SJCRH30 (cell line): ENCODE data around the gene PCK1. TPM values are rescaled to one million over a fixed set of nuclear protein-coding genes. Genes with fewer than 3 reads are reported as not detected.

Experiments used
- DNase-seq, 2 experiments: peaks; one replicate each; pipeline ENCODE4 v3.0.0-alpha.2; 2015 to 2020
- H3K27ac ChIP-seq: fragments of 250-450 bp; sonication (Bioruptor Pico); 2 replicates; pipeline ENCODE4 v1.5.1; 2020; ENCODE audit warnings: mild to moderate bottlenecking, moderate library complexity
- H3K27me3 ChIP-seq: fragments of 250-450 bp; sonication (Bioruptor Pico); 2 replicates; pipeline ENCODE4 v1.5.1; 2020; ENCODE audit warnings: mild to moderate bottlenecking, moderate library complexity
- H3K36me3 ChIP-seq: fragments of 250-450 bp; sonication (Bioruptor Pico); 2 replicates; pipeline ENCODE4 v1.5.1; 2020; ENCODE audit warnings: mild to moderate bottlenecking, moderate library complexity
- H3K4me1 ChIP-seq: fragments of 250-450 bp; sonication (Bioruptor Pico); 2 replicates; pipeline ENCODE4 v1.5.1; 2020; ENCODE audit warnings: mild to moderate bottlenecking, moderate library complexity
- H3K4me3 ChIP-seq: fragments of 250-450 bp; sonication (Bioruptor Pico); 2 replicates; pipeline ENCODE4 v1.5.1; 2020; ENCODE audit warnings: mild to moderate bottlenecking, moderate library complexity
- H3K9me3 ChIP-seq: fragments of 250-450 bp; sonication (Bioruptor Pico); replicated peaks from 2 replicates; pipeline ENCODE4 v1.5.1; 2020; ENCODE audit warnings: mild to moderate bottlenecking, moderate library complexity
- total RNA-seq: library from RNA; depleted of rRNA; stranded (reverse); fragments of >200 nt; shearing (Covaris generic); gene quantifications from 2 replicates; pipeline ENCODE4 v1.2.3, GENCODE V29; 2014

Gene PCK1
- total RNA-seq, 1 experiment from 2014 or later = not detected

DNA sequence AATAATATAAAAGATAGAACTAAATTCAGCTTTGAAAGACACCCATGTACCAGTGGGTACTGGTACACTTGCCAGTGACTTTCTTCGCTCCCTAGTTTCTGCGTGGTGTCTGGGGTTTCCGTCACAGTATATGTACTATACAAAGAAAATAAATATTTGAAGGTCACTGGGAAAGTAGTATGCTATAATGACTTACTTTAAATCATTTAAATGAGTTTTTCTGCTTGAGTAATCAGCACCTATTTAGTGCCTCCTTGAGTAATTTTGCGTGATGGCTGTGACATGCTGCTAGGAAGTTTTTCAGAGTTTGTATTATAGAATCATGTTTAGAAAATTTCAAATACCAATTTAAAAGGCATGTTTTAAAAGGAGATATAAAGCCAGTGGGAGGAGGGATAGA is 32.8 kb upstream of the PCK1 start:
- H3K27ac ChIP-seq = no peak overlapping the region
- H3K4me1 ChIP-seq = no peaks in the 10 kb centered on the region
- peaks cover 7% of the 10 kb centered on the region for H3K27me3 ChIP-seq
- H3K9me3 ChIP-seq = peaks cover 7% of the 10 kb centered on the region; the same call in 1 of the 2 replicates
- no peak for DNase-seq
- no peak overlapping the region for H3K4me3 ChIP-seq
- no peaks in the 10 kb centered on the region for H3K36me3 ChIP-seq

DNA sequence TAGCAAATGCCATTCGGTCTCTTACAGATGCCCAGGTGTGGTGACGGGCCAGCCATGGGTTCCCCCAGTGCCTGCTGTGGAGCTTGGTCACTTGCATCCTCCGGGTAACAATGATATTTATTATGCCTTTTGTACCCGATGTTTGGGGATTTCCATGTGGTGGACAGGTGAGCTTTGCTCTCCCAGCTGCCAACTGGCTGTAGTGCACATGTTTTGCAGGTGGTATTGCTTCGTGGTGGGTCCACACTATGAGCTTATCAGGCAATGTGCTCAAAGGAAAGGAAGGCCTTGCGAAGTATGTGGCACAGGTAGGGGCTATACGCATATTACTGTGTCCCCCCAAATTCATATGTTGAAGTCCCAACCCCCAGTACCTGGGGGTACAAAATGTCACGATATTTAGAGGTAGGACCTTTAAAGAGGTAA is 31.7 kb upstream of the PCK1 start:
- no peak for DNase-seq
- H3K4me1 ChIP-seq = no peaks in the 10 kb centered on the region
- peaks cover 7% of the 10 kb centered on the region for H3K27me3 ChIP-seq

DNA sequence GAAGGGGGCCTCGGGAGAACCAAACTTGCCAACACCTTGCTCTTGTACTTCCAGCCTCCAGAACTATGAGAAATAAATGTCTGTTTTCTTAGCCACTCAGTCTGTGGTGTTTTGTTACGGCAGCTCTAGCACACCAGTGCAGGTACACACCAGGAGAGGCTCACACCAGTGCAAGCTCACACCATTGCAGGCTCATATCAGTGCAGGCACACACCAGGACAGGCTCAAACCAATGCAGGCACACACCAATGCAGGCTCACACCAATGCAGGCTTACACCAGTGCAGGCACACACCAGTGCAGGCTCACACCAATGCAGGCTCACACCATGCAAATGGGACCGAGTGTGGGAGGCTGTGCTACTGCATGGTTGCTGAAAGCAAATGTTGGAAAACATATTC is 31.1 kb upstream of the PCK1 start:
- no peak overlapping the region for H3K4me3 ChIP-seq
- no peak for DNase-seq
- H3K36me3 ChIP-seq = no peaks in the 10 kb centered on the region
- H3K27ac ChIP-seq = no peak overlapping the region
- H3K4me1 ChIP-seq = no peaks in the 10 kb centered on the region
- peaks cover 7% of the 10 kb centered on the region; the same call in 1 of the 2 replicates for H3K9me3 ChIP-seq
- H3K27me3 ChIP-seq = peaks cover 8% of the 10 kb centered on the region

More for the DNA sequence above, 31.7 kb upstream of the PCK1 start:
- H3K4me3 ChIP-seq = no peak overlapping the region
- H3K36me3 ChIP-seq = no peaks in the 10 kb centered on the region
- peaks cover 7% of the 10 kb centered on the region; the same call in 1 of the 2 replicates for H3K9me3 ChIP-seq
- no peak overlapping the region for H3K27ac ChIP-seq

DNA sequence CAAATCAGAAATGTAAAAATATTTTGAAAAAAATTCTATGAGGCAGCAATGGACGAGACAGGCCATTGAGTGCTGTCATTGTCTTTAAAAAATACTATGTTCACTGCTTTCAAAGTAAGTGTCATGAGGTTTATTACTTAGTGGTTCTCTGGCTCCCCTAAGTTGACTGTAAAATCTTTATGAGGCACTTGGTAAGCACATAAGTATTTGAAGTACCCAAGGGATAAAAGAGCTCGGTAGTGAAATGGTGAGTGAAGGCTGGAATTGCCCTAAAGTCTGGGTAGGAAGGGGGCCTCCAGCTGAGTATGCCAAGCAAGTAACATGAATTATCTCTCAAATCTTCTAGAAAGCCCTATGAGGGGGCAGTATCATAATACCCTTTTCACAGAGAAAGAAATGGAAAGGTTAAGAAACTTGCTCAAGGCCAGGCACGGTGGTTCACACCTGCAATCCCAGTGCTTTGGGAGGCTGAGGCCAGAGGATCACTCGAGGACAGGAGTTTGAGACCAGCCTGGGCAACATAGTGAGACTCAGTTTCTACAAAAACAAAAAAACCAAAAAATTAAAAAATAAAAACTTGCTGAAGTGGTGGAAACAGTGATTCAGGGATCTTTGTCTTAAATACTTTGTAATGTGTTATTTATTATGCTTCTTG is 30.5 kb upstream of the PCK1 start:
- peaks cover 7% of the 10 kb centered on the region; the same call in 1 of the 2 replicates for H3K9me3 ChIP-seq
- no peaks in the 10 kb centered on the region for H3K36me3 ChIP-seq
- H3K4me1 ChIP-seq = no peaks in the 10 kb centered on the region
- no peak overlapping the region for H3K27ac ChIP-seq
- H3K27me3 ChIP-seq = peaks cover 10% of the 10 kb centered on the region
- H3K4me3 ChIP-seq = no peak overlapping the region
- no peak for DNase-seq

DNA sequence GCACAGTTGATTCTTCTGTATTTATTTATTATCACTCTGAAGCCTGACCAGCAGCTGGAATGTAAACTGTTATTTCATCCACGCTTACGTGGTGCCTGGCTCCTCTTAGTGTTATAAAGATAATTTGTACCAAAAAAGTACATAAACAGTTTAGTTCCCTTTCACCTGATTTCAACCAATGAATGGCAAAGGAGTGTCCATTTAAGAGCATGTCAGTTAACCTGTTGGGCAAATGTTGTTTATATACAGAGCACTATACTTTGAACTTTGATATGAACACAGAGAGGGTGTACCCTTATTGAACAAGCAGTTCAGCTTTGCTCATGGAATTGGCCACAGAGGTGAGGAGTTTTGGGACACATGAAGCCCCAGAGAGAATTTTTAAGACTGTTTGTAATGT is 28.8 kb upstream of the PCK1 start:
- H3K27ac ChIP-seq = no peak overlapping the region
- H3K27me3 ChIP-seq = peaks cover 10% of the 10 kb centered on the region
- DNase-seq = no peak
- H3K4me3 ChIP-seq = no peak overlapping the region
- no peaks in the 10 kb centered on the region for H3K4me1 ChIP-seq
- H3K36me3 ChIP-seq = no peaks in the 10 kb centered on the region
- peaks cover 7% of the 10 kb centered on the region; the same call in 1 of the 2 replicates for H3K9me3 ChIP-seq

DNA sequence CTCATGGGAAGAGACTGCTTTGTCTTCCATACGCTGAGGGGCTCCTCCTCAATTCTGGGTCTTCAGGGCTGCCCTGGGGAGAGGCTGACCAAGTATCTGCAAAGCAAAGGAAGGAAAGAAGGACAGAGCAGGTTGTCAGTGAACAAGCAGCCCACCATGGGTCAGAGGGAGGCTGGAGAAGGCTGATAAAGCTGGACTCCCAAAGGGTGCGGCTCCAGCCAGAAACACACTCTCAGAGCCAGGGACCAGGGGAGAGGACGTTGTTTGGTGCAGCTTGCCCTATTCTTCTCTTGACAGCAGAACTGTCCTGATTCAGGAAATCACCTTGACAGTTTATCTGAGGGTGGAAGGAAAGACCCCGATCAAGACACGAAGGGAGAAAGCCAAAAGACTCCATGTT is 25.6 kb upstream of the PCK1 start:
- Histone ChIP-seq H3K27me3 (peaks cover 10% of the 10 kb centered on the region), H3K36me3 (no peaks in the 10 kb centered on the region), H3K4me3 (no peak overlapping the region), H3K9me3 (peaks cover 7% of the 10 kb centered on the region; the same call in 1 of the 2 replicates), H3K27ac (no peak overlapping the region), H3K4me1 (no peaks in the 10 kb centered on the region)
- no peak for DNase-seq

DNA sequence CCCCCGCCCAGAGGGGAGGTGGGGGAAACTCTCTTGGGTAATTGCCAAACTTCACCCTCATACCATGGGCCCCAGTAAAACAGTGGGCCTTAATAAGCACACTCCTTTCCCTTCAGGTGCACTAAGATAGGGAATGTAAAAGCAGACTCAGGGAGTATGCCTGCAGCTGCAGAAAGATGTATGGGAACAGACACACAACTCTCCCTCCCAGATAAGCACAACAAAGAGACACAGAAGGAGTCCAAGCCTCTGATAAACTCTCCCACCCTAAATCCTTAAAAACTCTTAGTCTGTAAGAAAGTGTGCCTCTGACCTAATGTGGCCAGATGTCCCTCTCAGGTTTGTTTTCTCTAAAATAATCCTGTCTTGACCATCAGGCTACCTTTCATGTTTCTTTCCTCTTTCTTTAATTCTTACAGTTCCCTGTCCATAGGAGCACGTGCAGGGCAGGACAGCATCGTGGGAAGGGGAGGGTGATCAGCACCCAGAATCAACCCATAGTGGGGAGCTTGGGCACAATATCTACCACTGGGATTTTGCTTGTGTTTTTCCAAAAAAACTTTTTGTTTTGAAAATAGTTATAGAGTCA is 24.7 kb upstream of the PCK1 start:
- no peaks in the 10 kb centered on the region for H3K4me1 ChIP-seq
- H3K9me3 ChIP-seq = peaks cover 7% of the 10 kb centered on the region; the same call in 1 of the 2 replicates

DNA sequence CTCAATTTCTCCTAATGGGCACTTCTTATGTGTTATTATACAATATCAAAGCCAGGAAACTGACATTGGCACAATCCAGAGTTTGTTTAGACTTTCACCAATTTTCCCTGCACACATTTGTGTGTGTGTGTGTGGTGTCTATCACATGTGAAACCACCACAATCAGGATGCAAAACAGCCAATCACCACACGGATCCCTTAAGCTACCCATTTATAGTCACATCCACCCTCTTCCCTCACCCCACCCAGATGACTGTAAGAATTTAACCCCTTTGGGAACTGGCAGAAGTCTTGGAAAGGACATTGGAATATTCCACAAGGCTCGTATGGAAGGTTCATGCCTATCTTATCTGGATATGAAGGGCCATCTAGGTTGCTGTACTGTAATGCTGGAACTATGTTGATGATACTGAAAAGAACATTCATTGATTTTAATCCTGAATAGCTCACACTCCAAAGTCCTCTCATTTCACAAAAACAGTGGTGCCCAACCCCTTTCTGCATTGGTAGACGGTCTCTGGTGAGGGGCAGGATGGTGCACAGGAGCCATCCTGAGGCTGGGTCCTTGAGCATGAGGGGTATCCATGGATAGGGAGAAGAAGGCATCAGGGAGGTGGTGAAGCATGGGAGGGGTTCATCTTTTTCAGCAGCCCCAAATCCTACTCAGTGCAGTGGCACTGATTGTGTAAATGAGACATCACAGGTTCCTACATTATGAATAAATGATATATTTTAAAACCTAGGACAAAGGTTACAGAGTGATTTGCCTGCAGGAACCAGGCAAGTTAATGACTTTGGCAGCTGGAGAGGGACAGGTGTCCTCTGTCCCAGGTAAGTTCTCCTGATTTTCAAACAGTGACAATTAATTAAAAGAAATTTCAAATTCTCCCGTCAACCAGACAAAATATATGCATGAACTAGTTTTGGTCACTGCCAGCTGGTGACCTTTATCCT is 23.9 kb upstream of the PCK1 start:
- Histone ChIP-seq H3K27me3 (peaks cover 3% of the 10 kb centered on the region; the same call in 1 of the 2 replicates), H3K4me3 (no peak overlapping the region), H3K9me3 (peaks cover 6% of the 10 kb centered on the region; the same call in 1 of the 2 replicates), H3K4me1 (no peaks in the 10 kb centered on the region), H3K36me3 (no peaks in the 10 kb centered on the region), H3K27ac (no peak overlapping the region)
- DNase-seq = no peak

More for the DNA sequence above, 24.7 kb upstream of the PCK1 start:
- no peak for DNase-seq
- peaks cover 3% of the 10 kb centered on the region; the same call in 1 of the 2 replicates for H3K27me3 ChIP-seq
- H3K4me3 ChIP-seq = no peak overlapping the region
- H3K36me3 ChIP-seq = no peaks in the 10 kb centered on the region
- H3K27ac ChIP-seq = no peak overlapping the region

DNA sequence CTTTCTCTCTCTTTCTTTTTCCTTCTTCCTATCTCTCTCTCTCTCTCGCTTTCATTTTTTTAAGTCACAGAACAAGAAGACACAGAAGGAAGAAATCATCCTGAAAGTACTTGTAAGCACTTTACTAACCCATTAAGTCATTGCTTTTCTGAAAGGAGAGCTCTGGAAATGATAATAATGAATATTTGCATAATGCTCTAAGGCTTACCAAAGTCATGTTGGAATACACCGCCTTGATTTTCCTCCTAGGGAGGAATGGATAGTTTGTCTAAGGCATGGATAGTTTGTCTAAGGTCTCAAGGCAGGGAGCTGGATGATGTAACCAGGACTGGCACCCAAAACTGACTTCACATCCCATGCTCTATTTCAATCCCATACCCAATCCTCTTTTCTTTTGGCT is 23.1 kb upstream of the PCK1 start:
- Histone ChIP-seq H3K27ac (no peak overlapping the region), H3K27me3 (peaks cover 3% of the 10 kb centered on the region; the same call in 1 of the 2 replicates), H3K4me3 (no peak overlapping the region), H3K4me1 (no peaks in the 10 kb centered on the region), H3K9me3 (peaks cover 1% of the 10 kb centered on the region; the same call in 1 of the 2 replicates), H3K36me3 (no peaks in the 10 kb centered on the region)
- DNase-seq = no peak

DNA sequence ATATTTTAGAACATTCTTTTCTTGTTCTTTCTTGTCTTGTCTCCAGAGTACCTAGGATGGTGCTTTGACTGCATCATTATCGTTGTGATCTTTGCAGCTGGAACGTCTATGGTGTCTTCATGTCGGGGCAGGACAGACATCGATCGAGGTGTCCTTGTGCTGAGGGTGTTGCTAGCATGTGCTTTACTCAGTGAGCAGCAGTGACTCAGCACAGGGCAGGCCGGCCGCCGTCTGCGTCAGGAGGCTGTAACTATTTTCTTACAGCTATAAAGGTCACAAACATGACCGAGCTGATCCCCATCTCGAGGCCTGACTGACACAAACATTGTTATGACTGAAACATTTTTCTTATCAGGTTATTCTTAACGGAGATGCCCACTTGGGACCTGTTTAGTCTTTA is 21.0 kb upstream of the PCK1 start:
- Histone ChIP-seq H3K36me3 (no peaks in the 10 kb centered on the region), H3K27ac (no peak overlapping the region), H3K27me3 (peaks cover 13% of the 10 kb centered on the region), H3K9me3 (no peaks in the 10 kb centered on the region; the same call in 1 of the 2 replicates), H3K4me1 (no peaks in the 10 kb centered on the region), H3K4me3 (no peak overlapping the region)
- no peak for DNase-seq

DNA sequence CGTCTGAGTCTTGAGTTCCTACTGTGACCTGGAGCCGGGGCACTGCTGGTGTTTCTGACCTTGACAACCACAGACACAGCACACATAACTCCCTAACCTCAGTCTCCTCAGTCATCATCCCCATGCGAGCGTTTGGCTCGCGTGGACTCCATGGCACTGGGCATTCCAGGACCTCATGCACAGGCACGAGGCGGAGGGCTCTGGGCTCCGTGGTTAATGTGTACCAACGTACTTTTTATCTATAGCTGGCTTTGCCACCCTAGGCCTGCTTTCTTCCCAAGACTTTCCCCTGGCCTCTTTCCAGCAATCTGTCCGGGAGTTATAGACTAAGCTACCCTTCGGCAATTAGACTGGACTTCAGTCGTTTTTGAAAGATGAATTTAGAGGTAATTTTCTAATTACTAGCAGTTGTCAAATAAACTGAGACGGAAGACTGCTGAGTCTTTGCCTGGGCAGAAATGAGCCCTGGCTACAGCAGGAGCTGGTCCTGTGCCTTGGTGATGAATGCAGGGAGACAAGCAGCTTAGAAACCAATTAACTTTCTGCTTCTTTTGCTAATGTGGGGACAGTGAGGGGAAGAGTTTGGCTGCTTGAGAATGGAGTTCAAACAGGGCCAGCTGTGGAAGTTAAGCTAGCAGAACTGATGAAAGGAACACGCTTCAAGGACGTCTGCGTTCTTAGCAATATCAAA is 19.9 kb upstream of the PCK1 start:
- no peak for DNase-seq
- peaks cover 22% of the 10 kb centered on the region for H3K27me3 ChIP-seq
- no peaks in the 10 kb centered on the region for H3K4me1 ChIP-seq
- H3K9me3 ChIP-seq = no peaks in the 10 kb centered on the region; the same call in 1 of the 2 replicates
- H3K36me3 ChIP-seq = no peaks in the 10 kb centered on the region
- H3K27ac ChIP-seq = no peak overlapping the region
- no peak overlapping the region for H3K4me3 ChIP-seq

DNA sequence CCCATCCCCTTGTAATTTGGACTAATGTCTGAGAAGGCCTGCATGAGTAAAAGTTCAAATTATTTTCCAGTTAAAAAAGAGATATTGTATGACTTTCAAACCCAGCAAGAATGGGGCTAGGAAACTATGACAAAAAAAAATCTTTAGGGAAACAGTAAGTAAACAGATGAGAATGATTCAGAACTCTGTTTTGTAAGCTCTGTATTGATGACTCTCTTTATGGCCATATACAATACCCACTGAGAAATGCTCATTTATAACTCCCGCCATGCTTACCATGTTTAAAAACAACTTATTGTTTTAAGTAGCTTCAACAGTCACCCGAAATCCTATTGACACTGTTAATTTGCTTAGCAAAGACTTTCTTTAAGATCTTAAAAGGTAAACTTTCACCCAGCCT is 17.2 kb upstream of the PCK1 start:
- Histone ChIP-seq H3K9me3 (no peaks in the 10 kb centered on the region), H3K4me1 (no peaks in the 10 kb centered on the region), H3K4me3 (no peak overlapping the region), H3K27ac (no peak overlapping the region), H3K27me3 (peaks cover 23% of the 10 kb centered on the region), H3K36me3 (no peaks in the 10 kb centered on the region)
- DNase-seq = no peak

DNA sequence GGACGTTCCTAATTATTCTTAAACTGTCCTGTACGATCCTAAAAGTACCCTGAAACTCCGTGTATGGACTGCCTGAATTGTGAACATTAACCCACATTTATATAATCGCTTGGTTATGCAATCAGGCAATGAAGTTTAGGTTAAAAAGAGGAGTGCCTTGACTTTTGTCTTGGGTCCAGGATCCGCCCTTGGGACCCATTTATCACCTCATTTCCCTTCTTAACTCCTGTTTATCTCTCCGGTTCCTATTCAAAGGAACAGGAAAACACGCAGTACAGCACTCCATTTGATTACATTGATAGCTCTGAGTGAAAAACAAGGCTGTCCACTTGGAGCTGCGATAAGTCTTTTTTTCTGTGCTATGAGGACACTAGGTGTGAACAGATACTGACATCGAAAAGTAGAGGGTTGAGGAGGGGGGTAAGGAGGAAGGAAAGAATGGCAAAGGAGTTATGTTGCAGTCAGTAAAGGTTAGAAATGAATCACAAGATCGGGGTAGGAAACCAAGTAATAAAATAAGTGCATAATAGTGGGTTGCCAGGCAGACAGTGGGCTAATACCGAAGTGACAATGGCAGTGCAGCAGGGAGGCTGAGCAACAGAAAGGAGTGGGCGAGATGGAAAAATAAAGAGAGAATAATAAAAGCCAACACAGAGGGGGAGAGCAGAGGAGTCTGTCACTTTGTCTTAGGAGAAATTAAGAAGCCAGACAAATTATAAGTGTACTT is 15.9 kb upstream of the PCK1 start:
- no peak overlapping the region for H3K27ac ChIP-seq
- H3K27me3 ChIP-seq = peaks cover 28% of the 10 kb centered on the region
- H3K9me3 ChIP-seq = no peaks in the 10 kb centered on the region
- DNase-seq = no peak
- H3K4me1 ChIP-seq = no peaks in the 10 kb centered on the region
- H3K4me3 ChIP-seq = no peak overlapping the region
- no peaks in the 10 kb centered on the region for H3K36me3 ChIP-seq
